Measurements from ENCODE around the gene LPCAT2.

Gene LPCAT2

DNA sequence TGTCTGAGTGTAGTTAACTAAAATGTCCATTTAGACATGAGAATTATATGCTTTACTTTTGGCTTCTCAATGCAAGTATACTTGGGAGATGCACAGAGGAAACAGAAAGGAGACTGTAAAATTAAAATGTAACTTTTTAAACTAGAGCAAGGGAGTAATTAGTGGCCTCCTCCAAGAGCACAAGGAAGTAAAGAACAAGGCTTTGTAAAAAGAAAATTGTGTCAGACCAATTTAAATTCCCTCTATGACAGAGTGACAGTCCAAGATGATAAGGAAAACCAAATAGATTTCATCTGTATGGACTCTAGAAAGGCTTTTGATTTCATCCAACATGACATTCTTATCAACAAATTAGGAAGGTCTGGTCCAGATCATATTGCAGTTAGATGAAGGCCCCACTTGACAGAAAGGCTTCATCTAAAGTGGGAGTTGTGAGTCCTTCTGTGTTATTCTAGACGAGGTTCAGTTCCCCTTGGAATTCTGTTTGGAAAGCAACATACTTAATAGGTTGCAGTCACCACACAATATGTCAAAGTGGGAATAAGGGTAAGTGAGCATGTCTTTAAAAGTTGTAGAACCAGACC is 51.2 kb downstream of the LPCAT2 start:
- no peak overlapping the region for H3K23ac ChIP-seq (ENCODE audit: low read depth, low read length, poor library complexity)
- H3K27ac ChIP-seq (replicated peaks; ENCODE audit: low read length) = no peak overlapping the region
- no peak overlapping the region for H4K8ac ChIP-seq (ENCODE audit: low read depth, low read length)
- DNase-seq (ENCODE audit: low spot score) = no peak
- no CpG with 5 or more reads among the region's 1 CpG for WGBS, 2 donors (ENCODE audit: extremely low coverage in 2 of 2, insufficient read length in 2 of 2, insufficient replicate concordance in 1 of 2)
- no peak overlapping the region for H2BK5ac ChIP-seq (ENCODE audit: low read length)
- H3K14ac ChIP-seq (ENCODE audit: low read length) = no peak overlapping the region
- H3K4me2 ChIP-seq (ENCODE audit: insufficient read depth, low read length, poor library complexity, severe bottlenecking) = no peak overlapping the region
- H3K9ac ChIP-seq (ENCODE audit: low read depth, low read length, poor library complexity) = no peak overlapping the region
- no peak overlapping the region for H2AK5ac ChIP-seq (ENCODE audit: low read depth, low read length)
- H2BK120ac ChIP-seq (ENCODE audit: low read depth, low read length) = no peak overlapping the region
- H4K91ac ChIP-seq (ENCODE audit: low read depth, low read length, poor library complexity) = no peak overlapping the region
- H3K36me3 ChIP-seq (replicated peaks in 1 of 2; ENCODE audit: control insufficient read depth in 2 of 2, insufficient read depth in 2 of 2, low read length in 2 of 2) = no peaks in the 10 kb centered on the region
- no peak overlapping the region for H2BK15ac ChIP-seq (ENCODE audit: low read length)
- no peak overlapping the region for H2AFZ ChIP-seq (ENCODE audit: low read length)
- no peak overlapping the region for H3K4me3 ChIP-seq (ENCODE audit: low read length in 2 of 2)
- no peaks in the 10 kb centered on the region for H3K79me1 ChIP-seq (ENCODE audit: low read depth, low read length)
- no peaks in the 10 kb centered on the region for H3K9me3 ChIP-seq (replicated peaks in 1 of 2; ENCODE audit: control insufficient read depth in 2 of 2, insufficient read depth in 1 of 2, low read depth in 1 of 2, low read length in 2 of 2)
- no peaks in the 10 kb centered on the region for H3K4me1 ChIP-seq (ENCODE audit: control insufficient read depth in 2 of 2, insufficient read depth in 1 of 2, low read depth in 1 of 2, low read length in 2 of 2)
- no peak overlapping the region for H3K18ac ChIP-seq (ENCODE audit: low read length)
- H3K27me3 ChIP-seq (ENCODE audit: control insufficient read depth in 3 of 3, insufficient read depth in 3 of 3, low read depth in 1 of 3, low read length in 3 of 3) = no peaks in the 10 kb centered on the region
- H3K4ac ChIP-seq (ENCODE audit: low read length) = no peak overlapping the region
- no peak overlapping the region for H2BK12ac ChIP-seq (ENCODE audit: low read length)

DNA sequence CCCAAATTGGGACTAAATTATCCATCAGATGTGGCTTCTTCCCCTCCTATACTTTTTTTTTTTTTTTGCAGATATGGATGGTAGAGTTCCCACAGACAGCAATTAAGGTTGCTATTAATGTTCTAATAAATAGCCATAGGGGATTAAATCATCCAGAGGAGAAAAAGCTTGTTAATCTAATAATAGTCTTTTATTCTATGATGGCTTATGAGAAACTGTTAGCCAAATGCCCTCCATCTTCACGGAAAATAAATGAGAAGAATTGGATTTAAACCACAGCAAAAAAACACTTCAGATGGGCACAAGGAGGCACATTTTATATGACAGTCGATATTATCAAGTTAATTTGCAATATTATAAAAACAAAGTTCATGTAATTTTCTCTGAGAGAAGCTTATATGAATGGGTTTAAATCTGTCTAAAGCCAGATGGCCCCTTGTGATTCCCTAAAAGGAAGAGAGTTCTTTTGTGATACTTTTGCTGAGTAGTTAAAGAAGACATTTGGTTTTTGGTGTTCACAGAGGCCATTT is 52.5 kb downstream of the LPCAT2 start:
- no peak overlapping the region for H3K14ac ChIP-seq (ENCODE audit: low read length)
- H4K91ac ChIP-seq (ENCODE audit: low read depth, low read length, poor library complexity) = no peak overlapping the region
- no peak for DNase-seq (ENCODE audit: low spot score)
- H2BK15ac ChIP-seq (ENCODE audit: low read length) = no peak overlapping the region
- no peak overlapping the region for H3K9ac ChIP-seq (ENCODE audit: low read depth, low read length, poor library complexity)
- H3K4ac ChIP-seq (ENCODE audit: low read length) = no peak overlapping the region
- no peak overlapping the region for H2BK12ac ChIP-seq (ENCODE audit: low read length)
- H3K4me1 ChIP-seq (ENCODE audit: control insufficient read depth in 2 of 2, insufficient read depth in 1 of 2, low read depth in 1 of 2, low read length in 2 of 2) = no peaks in the 10 kb centered on the region
- H3K4me2 ChIP-seq (ENCODE audit: insufficient read depth, low read length, poor library complexity, severe bottlenecking) = no peak overlapping the region
- H2AK5ac ChIP-seq (ENCODE audit: low read depth, low read length) = no peak overlapping the region
- no peak overlapping the region for H2AFZ ChIP-seq (ENCODE audit: low read length)
- H3K18ac ChIP-seq (ENCODE audit: low read length) = no peak overlapping the region
- no peaks in the 10 kb centered on the region for H3K79me1 ChIP-seq (ENCODE audit: low read depth, low read length)
- H3K23ac ChIP-seq (ENCODE audit: low read depth, low read length, poor library complexity) = no peak overlapping the region
- no peaks in the 10 kb centered on the region for H3K36me3 ChIP-seq (replicated peaks in 1 of 2; ENCODE audit: control insufficient read depth in 2 of 2, insufficient read depth in 2 of 2, low read length in 2 of 2)
- no peak overlapping the region for H2BK120ac ChIP-seq (ENCODE audit: low read depth, low read length)
- no peak overlapping the region for H2BK5ac ChIP-seq (ENCODE audit: low read length)
- H3K9me3 ChIP-seq (replicated peaks in 1 of 2; ENCODE audit: control insufficient read depth in 2 of 2, insufficient read depth in 1 of 2, low read depth in 1 of 2, low read length in 2 of 2) = no peaks in the 10 kb centered on the region
- H4K8ac ChIP-seq (ENCODE audit: low read depth, low read length) = no peak overlapping the region
- no peaks in the 10 kb centered on the region for H3K27me3 ChIP-seq (ENCODE audit: control insufficient read depth in 3 of 3, insufficient read depth in 3 of 3, low read depth in 1 of 3, low read length in 3 of 3)
- WGBS, 2 donors (ENCODE audit: extremely low coverage in 2 of 2, insufficient read length in 2 of 2, insufficient replicate concordance in 1 of 2) = no CpG with 5 or more reads among the region's 2 CpGs
- H3K4me3 ChIP-seq (ENCODE audit: low read length in 2 of 2) = no peak overlapping the region
- H3K27ac ChIP-seq (replicated peaks; ENCODE audit: low read length) = no peak overlapping the region

DNA sequence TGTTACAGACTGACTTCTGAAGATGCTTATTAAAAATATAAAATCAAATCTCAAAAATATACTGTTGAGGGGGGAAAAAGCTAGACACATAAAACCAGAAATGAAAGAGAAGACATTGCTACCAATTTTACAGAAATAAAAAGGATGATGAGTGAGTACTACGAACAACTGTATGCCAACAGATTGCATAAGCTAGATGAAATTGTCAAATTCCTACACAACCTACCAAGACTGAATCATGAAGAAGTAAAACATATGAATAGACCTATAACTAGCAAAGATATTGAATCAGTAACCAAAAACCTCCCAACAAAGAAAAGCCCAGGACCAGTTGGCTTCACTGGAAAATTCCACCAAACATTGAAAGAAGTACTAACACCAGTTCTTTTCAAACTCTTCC is 54.1 kb downstream of the LPCAT2 start:
- Histone ChIP-seq H3K4ac (ENCODE audit: low read length) (no peak overlapping the region), H3K79me1 (ENCODE audit: low read depth, low read length) (no peaks in the 10 kb centered on the region), H3K36me3 (replicated peaks in 1 of 2; ENCODE audit: control insufficient read depth in 2 of 2, insufficient read depth in 2 of 2, low read length in 2 of 2) (no peaks in the 10 kb centered on the region), H3K4me2 (ENCODE audit: insufficient read depth, low read length, poor library complexity, severe bottlenecking) (no peak overlapping the region), H3K14ac (ENCODE audit: low read length) (no peak overlapping the region), H3K9me3 (replicated peaks in 1 of 2; ENCODE audit: control insufficient read depth in 2 of 2, insufficient read depth in 1 of 2, low read depth in 1 of 2, low read length in 2 of 2) (no peaks in the 10 kb centered on the region), H3K27me3 (ENCODE audit: control insufficient read depth in 3 of 3, insufficient read depth in 3 of 3, low read depth in 1 of 3, low read length in 3 of 3) (no peaks in the 10 kb centered on the region), H3K18ac (ENCODE audit: low read length) (no peak overlapping the region), H4K8ac (ENCODE audit: low read depth, low read length) (no peak overlapping the region), H3K4me3 (ENCODE audit: low read length in 2 of 2) (no peak overlapping the region), H4K91ac (ENCODE audit: low read depth, low read length, poor library complexity) (no peak overlapping the region), H2BK15ac (ENCODE audit: low read length) (no peak overlapping the region), H2BK5ac (ENCODE audit: low read length) (no peak overlapping the region), H3K4me1 (ENCODE audit: control insufficient read depth in 2 of 2, insufficient read depth in 1 of 2, low read depth in 1 of 2, low read length in 2 of 2) (no peaks in the 10 kb centered on the region), H3K27ac (replicated peaks; ENCODE audit: low read length) (no peak overlapping the region), H2BK120ac (ENCODE audit: low read depth, low read length) (no peak overlapping the region), H2AK5ac (ENCODE audit: low read depth, low read length) (no peak overlapping the region), H3K23ac (ENCODE audit: low read depth, low read length, poor library complexity) (no peak overlapping the region), H2BK12ac (ENCODE audit: low read length) (no peak overlapping the region), H2AFZ (ENCODE audit: low read length) (no peak overlapping the region), H3K9ac (ENCODE audit: low read depth, low read length, poor library complexity) (no peak overlapping the region)
- WGBS, 2 donors (ENCODE audit: extremely low coverage in 2 of 2, insufficient read length in 2 of 2, insufficient replicate concordance in 1 of 2) = no CpG with 5 or more reads among the region's 1 CpG
- no peak for DNase-seq (ENCODE audit: low spot score)

DNA sequence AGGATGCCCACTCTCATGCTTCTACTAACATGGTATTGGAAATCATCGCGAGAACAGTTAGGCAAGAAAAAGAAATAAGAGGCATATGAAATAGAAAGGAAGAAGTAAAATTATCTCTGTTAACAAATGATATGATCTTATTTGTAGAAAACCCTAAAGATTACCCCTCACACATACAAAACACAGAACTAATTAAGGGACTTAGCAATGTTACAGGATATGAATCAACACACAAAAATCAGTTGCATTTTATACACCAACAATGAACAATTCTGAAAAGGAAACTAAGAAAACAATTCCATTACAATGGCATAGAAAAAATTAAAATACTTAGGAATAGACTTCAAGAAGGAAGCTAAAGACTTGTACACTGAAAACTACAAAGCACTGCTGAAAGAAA is 54.9 kb downstream of the LPCAT2 start:
- H3K36me3 ChIP-seq (replicated peaks in 1 of 2; ENCODE audit: control insufficient read depth in 2 of 2, insufficient read depth in 2 of 2, low read length in 2 of 2) = no peaks in the 10 kb centered on the region
- no peak overlapping the region for H2BK120ac ChIP-seq (ENCODE audit: low read depth, low read length)
- no CpG with 5 or more reads among the region's 2 CpGs for WGBS, 2 donors (ENCODE audit: extremely low coverage in 2 of 2, insufficient read length in 2 of 2, insufficient replicate concordance in 1 of 2)
- no peak overlapping the region for H2BK15ac ChIP-seq (ENCODE audit: low read length)
- no peaks in the 10 kb centered on the region for H3K27me3 ChIP-seq (ENCODE audit: control insufficient read depth in 3 of 3, insufficient read depth in 3 of 3, low read depth in 1 of 3, low read length in 3 of 3)
- H3K4me1 ChIP-seq (ENCODE audit: control insufficient read depth in 2 of 2, insufficient read depth in 1 of 2, low read depth in 1 of 2, low read length in 2 of 2) = peaks cover 0 to 5% of the 10 kb centered on the region in 2 donors
- H2BK5ac ChIP-seq (ENCODE audit: low read length) = no peak overlapping the region
- no peak overlapping the region for H2AK5ac ChIP-seq (ENCODE audit: low read depth, low read length)
- no peak overlapping the region for H3K27ac ChIP-seq (replicated peaks; ENCODE audit: low read length)
- H2BK12ac ChIP-seq (ENCODE audit: low read length) = no peak overlapping the region
- no peak overlapping the region for H3K9ac ChIP-seq (ENCODE audit: low read depth, low read length, poor library complexity)
- H4K8ac ChIP-seq (ENCODE audit: low read depth, low read length) = no peak overlapping the region
- H3K4ac ChIP-seq (ENCODE audit: low read length) = no peak overlapping the region
- H3K14ac ChIP-seq (ENCODE audit: low read length) = no peak overlapping the region
- DNase-seq (ENCODE audit: low spot score) = no peak
- no peak overlapping the region for H3K4me2 ChIP-seq (ENCODE audit: insufficient read depth, low read length, poor library complexity, severe bottlenecking)
- no peak overlapping the region for H3K4me3 ChIP-seq (ENCODE audit: low read length in 2 of 2)
- no peak overlapping the region for H4K91ac ChIP-seq (ENCODE audit: low read depth, low read length, poor library complexity)
- no peak overlapping the region for H3K23ac ChIP-seq (ENCODE audit: low read depth, low read length, poor library complexity)
- no peaks in the 10 kb centered on the region for H3K79me1 ChIP-seq (ENCODE audit: low read depth, low read length)
- no peaks in the 10 kb centered on the region for H3K9me3 ChIP-seq (replicated peaks in 1 of 2; ENCODE audit: control insufficient read depth in 2 of 2, insufficient read depth in 1 of 2, low read depth in 1 of 2, low read length in 2 of 2)
- H2AFZ ChIP-seq (ENCODE audit: low read length) = no peak overlapping the region
- no peak overlapping the region for H3K18ac ChIP-seq (ENCODE audit: low read length)
